Spleen (tissue), 7 donors: ENCODE results near the gene PLCH1.

ENCODE experiments used
- CTCF ChIP-seq, 11 experiments: fragments of 200-600 bp in 7 of 11; fragments of 450-650 bp in 4 of 11; sonication (generic) in 4 of 11; IDR thresholded peaks in 8 of 11; conservative IDR thresholded peaks in 3 of 11; 1 replicate in 7 of 11; 2 replicates in 4 of 11; pipeline versions ENCODE4 v1.4.0 to v1.8.0; 2016 to 2021; ENCODE audit warnings: antibody characterized with exemption in 11 of 11, inconsistent platforms in 4 of 11, mild to moderate bottlenecking in 1 of 11
- POLR2A ChIP-seq, 3 donors: fragments of 450-650 bp; IDR thresholded peaks; one replicate each; pipeline ENCODE4 v1.5.1; 2017; ENCODE audit warnings: antibody characterized with exemption in 3 of 3, mild to moderate bottlenecking in 1 of 3
- donor health status: DM: no; HTN: no; CAD: no; lungs with moderate emphysema.
- donor health status: DM: no; HTN: no; CAD: no.
- donor health status: DM: no; HTN: no; CAD: no.

- no peak for TF ChIP-seq CTCF (IDR thresholded peaks at IDR 0.05 in 8 of 11, conservative IDR thresholded peaks at IDR 0.05 in 3 of 11)
- TF ChIP-seq POLR2A (IDR thresholded peaks at IDR 0.05), result no peak
These were observed 282.2 kb downstream of the PLCH1 start for GRCh38 chr3:155462672-155463071.
